MM.1S (cell line): Measurements from ENCODE around the gene FAM185A.
"Not testable (repeated sequence)": the region's sequence is repeated elsewhere in the genome, so short reads cannot be mapped to it uniquely, and the experiment has no call there.

Experiments used
- DNase-seq: peaks from one replicate; pipeline ENCODE4 v3.0.0-alpha.2; 2015
- H2AFZ ChIP-seq: fragments of 300-600 bp; sonication (generic); 2 replicates; pipeline ENCODE4 v1.6.0; 2016; ENCODE audit warnings: antibody characterized with exemption, low read length
- H3F3A ChIP-seq: fragments of 300-600 bp; sonication (generic); 2 replicates; pipeline ENCODE4 v1.6.1; 2016; ENCODE audit warnings: mild to moderate bottlenecking, antibody characterized with exemption, low read length, moderate library complexity, mixed read lengths; ENCODE audit not compliant: insufficient read depth
- H3K27ac ChIP-seq: fragments of 300-600 bp; sonication (generic); 2 replicates; pipeline ENCODE4 v1.5.1; 2016; ENCODE audit warnings: mild to moderate bottlenecking, low read length
- H3K27me3 ChIP-seq: fragments of 300-600 bp; sonication (generic); replicated peaks from 2 replicates; pipeline ENCODE4 v1.6.0; 2016; ENCODE audit warnings: low read length; ENCODE audit not compliant: insufficient read depth
- H3K36me3 ChIP-seq: fragments of 300-600 bp; sonication (generic); replicated peaks from 2 replicates; pipeline ENCODE4 v1.6.1; 2016; ENCODE audit warnings: mild to moderate bottlenecking, low read length, mixed read lengths; ENCODE audit not compliant: insufficient read depth
- H3K4me1 ChIP-seq: fragments of 300-600 bp; sonication (generic); 2 replicates; pipeline ENCODE4 v1.6.1; 2016; ENCODE audit warnings: low read length, mixed read lengths
- H3K4me2 ChIP-seq: fragments of 300-600 bp; sonication (generic); 2 replicates; pipeline ENCODE4 v1.6.0; 2016; ENCODE audit warnings: low read depth, low read length
- H3K4me3 ChIP-seq: fragments of 300-600 bp; sonication (generic); 2 replicates; pipeline ENCODE4 v1.5.1; 2016; ENCODE audit warnings: low read length, mixed read lengths
- H3K79me2 ChIP-seq: fragments of 300-600 bp; sonication (generic); 2 replicates; pipeline ENCODE4 v1.6.1; 2016; ENCODE audit warnings: mixed run types, low read length, mixed read lengths
- H3K9ac ChIP-seq: fragments of 300-600 bp; sonication (generic); 2 replicates; pipeline ENCODE4 v1.6.1; 2016; ENCODE audit warnings: low read length, mixed read lengths
- H3K9me2 ChIP-seq: fragments of 300-600 bp; sonication (generic); replicated peaks from 2 replicates; pipeline ENCODE4 v1.6.1; 2016; ENCODE audit warnings: mild to moderate bottlenecking, low read length, mixed read lengths; ENCODE audit not compliant: insufficient read depth
- H3K9me3 ChIP-seq: fragments of 300-600 bp; sonication (generic); replicated peaks from 2 replicates; pipeline ENCODE4 v1.6.1; 2016; ENCODE audit warnings: mild to moderate bottlenecking, low read length, mixed read lengths; ENCODE audit not compliant: insufficient read depth
- H4K20me1 ChIP-seq: fragments of 300-600 bp; sonication (generic); 2 replicates; pipeline ENCODE4 v1.6.1; 2016; ENCODE audit warnings: mild to moderate bottlenecking, low read length, moderate library complexity, mixed read lengths; ENCODE audit not compliant: insufficient read depth
- CTCF ChIP-seq: fragments of 300-600 bp; sonication (generic); IDR thresholded peaks from 2 replicates; pipeline ENCODE4 v1.5.1; 2016; ENCODE audit warnings: antibody characterized with exemption, low read length, mixed read lengths
- EZH2 ChIP-seq: fragments of 300-600 bp; sonication (generic); optimal IDR thresholded peaks from 2 replicates; pipeline ENCODE3; 2017; ENCODE audit warnings: low read depth, mild to moderate bottlenecking, antibody characterized with exemption, low read length, mixed read lengths
- EZH2phosphoT487 ChIP-seq: fragments of 300-600 bp; sonication (generic); IDR thresholded peaks from 2 replicates; pipeline ENCODE4 v1.6.1; 2018; ENCODE audit warnings: antibody characterized with exemption, low read length

The FAM185A gene

GRCh38 chr7:102836977-102837376 is 88.2 kb downstream of the FAM185A start:
- Histone ChIP-seq H3K27ac (no peak overlapping the region), H4K20me1 (no peaks in the 10 kb centered on the region), H3K36me3 (no peaks in the 10 kb centered on the region), H2AFZ (no peak overlapping the region), H3F3A (no peaks in the 10 kb centered on the region), H3K9me3 (no peaks in the 10 kb centered on the region), H3K4me3 (no peak overlapping the region), H3K4me2 (no peak overlapping the region), H3K27me3 (no peaks in the 10 kb centered on the region), H3K9me2 (no peaks in the 10 kb centered on the region), H3K9ac (no peak overlapping the region), H3K79me2 (no peaks in the 10 kb centered on the region), H3K4me1 (no peaks in the 10 kb centered on the region)
- TF ChIP-seq CTCF (no peak), EZH2 (no peak), EZH2phosphoT487 (no peak)
- DNase-seq: no peak

- Histone ChIP-seq H4K20me1 (no peaks in the 10 kb centered on the region), H3K4me2 (no peak overlapping the region), H2AFZ (no peak overlapping the region), H3K9me2 (no peaks in the 10 kb centered on the region), H3K27me3 (no peaks in the 10 kb centered on the region), H3K79me2 (no peaks in the 10 kb centered on the region), H3K9ac (no peak overlapping the region), H3F3A (no peaks in the 10 kb centered on the region), H3K4me1 (no peaks in the 10 kb centered on the region), H3K27ac (no peak overlapping the region), H3K9me3 (no peaks in the 10 kb centered on the region), H3K4me3 (no peak overlapping the region), H3K36me3 (no peaks in the 10 kb centered on the region)
- TF ChIP-seq EZH2 (no peak), EZH2phosphoT487 (no peak), CTCF (no peak)
- DNase-seq: no peak
Measured at GRCh38 chr7:102837802-102838201, 89.0 kb downstream of the FAM185A start.

GRCh38 chr7:102838572-102839101 is 89.8 kb downstream of the FAM185A start:
- not testable (repeated sequence) for H2AFZ ChIP-seq, DNase-seq, H3K4me1 ChIP-seq, H3K4me2 ChIP-seq, H3K79me2 ChIP-seq, H4K20me1 ChIP-seq, H3K9me2 ChIP-seq, H3K4me3 ChIP-seq, H3K9ac ChIP-seq, H3K27ac ChIP-seq, H3F3A ChIP-seq, H3K36me3 ChIP-seq, H3K9me3 ChIP-seq, H3K27me3 ChIP-seq

- Histone ChIP-seq H2AFZ (no peak overlapping the region), H3K4me2 (no peak overlapping the region), H3K4me1 (no peaks in the 10 kb centered on the region), H3K27me3 (no peaks in the 10 kb centered on the region), H3K36me3 (no peaks in the 10 kb centered on the region), H3K9ac (no peak overlapping the region), H3K79me2 (no peaks in the 10 kb centered on the region), H4K20me1 (no peaks in the 10 kb centered on the region), H3K4me3 (no peak overlapping the region), H3F3A (no peaks in the 10 kb centered on the region), H3K9me3 (no peaks in the 10 kb centered on the region), H3K9me2 (no peaks in the 10 kb centered on the region), H3K27ac (no peak overlapping the region)
- no peak for TF ChIP-seq EZH2
- no peak for TF ChIP-seq CTCF
- no peak for TF ChIP-seq EZH2phosphoT487
- DNase-seq: no peak
Measured at GRCh38 chr7:102840404-102840803, 91.6 kb downstream of the FAM185A start.
